Vagina (tissue), 2 donors: ENCODE data around the gene SIK3.

Experiments
- CTCF ChIP-seq, 3 experiments: fragments of 450-650 bp in 2 of 3; fragments of 200-600 bp in 1 of 3; sonication (generic) in 1 of 3; IDR thresholded peaks; one replicate each; pipeline ENCODE4 v1.5.1; 2017 to 2019; ENCODE audit warnings: antibody characterized with exemption in 3 of 3, mild to moderate bottlenecking in 2 of 3, moderate library complexity in 2 of 3
- POLR2AphosphoS5 ChIP-seq, 2 donors: sonication (generic); formaldehyde crosslinking; IDR thresholded peaks; one replicate each; pipeline ENCODE4 v1.9.0; 2017; ENCODE audit warnings: antibody characterized with exemption in 2 of 2, mild to moderate bottlenecking in 2 of 2, low read depth in 1 of 2; ENCODE audit not compliant: insufficient read depth in 1 of 2

GRCh38 chr11:116895048-116895757 lies 203.0 kb downstream of the SIK3 start:
- peak in 1 of 3 experiments; percentile 30 for TF ChIP-seq CTCF (IDR thresholded peaks at IDR 0.05)
- TF ChIP-seq POLR2AphosphoS5 (IDR thresholded peaks at IDR 0.05; ENCODE audit: insufficient read depth in 1 of 2, low read depth in 1 of 2), result no peak
